Neuronal stem cell (in vitro differentiated cells): ENCODE results near the gene TNIK.

Experiments
- DNase-seq: peaks from one replicate; pipeline ENCODE4 v3.0.0-alpha.2; 2013; ENCODE audit warnings: low spot score
- H2AFZ ChIP-seq: one replicate; pipeline ENCODE4 v1.6.1; 2013; ENCODE audit warnings: mild to moderate bottlenecking, low read length, inconsistent platforms
- H2AK5ac ChIP-seq: 2 replicates; pipeline ENCODE4 v1.6.1; 2013; ENCODE audit warnings: low read depth, mild to moderate bottlenecking, inconsistent platforms, low read length, moderate library complexity, mixed read lengths
- H2BK120ac ChIP-seq: 2 replicates; pipeline ENCODE4 v1.6.1; 2013; ENCODE audit warnings: low read depth, mild to moderate bottlenecking, inconsistent platforms, low read length, moderate library complexity, mixed read lengths
- H2BK12ac ChIP-seq: one replicate; pipeline ENCODE4 v1.6.1; 2013; ENCODE audit warnings: low read length, inconsistent platforms
- H2BK15ac ChIP-seq: 2 replicates; pipeline ENCODE4 v1.6.1; 2013; ENCODE audit warnings: mild to moderate bottlenecking, low read length, inconsistent platforms, mixed read lengths
- H2BK5ac ChIP-seq: one replicate; pipeline ENCODE4 v1.6.1; 2013; ENCODE audit warnings: inconsistent platforms, mild to moderate bottlenecking, low read length, moderate library complexity
- H3K14ac ChIP-seq: one replicate; pipeline ENCODE4 v1.6.1; 2013; ENCODE audit warnings: low read length, inconsistent platforms
- H3K18ac ChIP-seq: 2 replicates; pipeline ENCODE4 v1.6.1; 2013; ENCODE audit warnings: low read length, inconsistent platforms
- H3K23ac ChIP-seq: 2 replicates; pipeline ENCODE4 v1.6.1; 2013; ENCODE audit warnings: low read depth, mild to moderate bottlenecking, mixed read lengths, low read length, inconsistent platforms; ENCODE audit not compliant: poor library complexity
- H3K27ac ChIP-seq: replicated peaks from 3 replicates; pipeline ENCODE4 v1.5.1; 2013; ENCODE audit warnings: low read length, inconsistent platforms
- H3K27me3 ChIP-seq, 3 experiments: 2 replicates each; pipeline ENCODE4 v1.6.1; 2013; ENCODE audit warnings: low read length in 3 of 3, mild to moderate bottlenecking in 2 of 3, inconsistent platforms in 1 of 3, low read depth in 1 of 3, mixed read lengths in 1 of 3, moderate library complexity in 1 of 3; ENCODE audit not compliant: control insufficient read depth in 3 of 3, insufficient read depth in 3 of 3
- H3K36me3 ChIP-seq, 2 donors: replicated peaks in 1 of 2; 2 replicates each; pipeline ENCODE4 v1.6.1; 2013; ENCODE audit warnings: low read length in 2 of 2; ENCODE audit not compliant: control insufficient read depth in 2 of 2, insufficient read depth in 2 of 2
- H3K4ac ChIP-seq: 2 replicates; pipeline ENCODE4 v1.6.1; 2013; ENCODE audit warnings: inconsistent platforms, mild to moderate bottlenecking, low read length, moderate library complexity
- H3K4me1 ChIP-seq, 2 donors: 1 replicate in 1 of 2; 2 replicates in 1 of 2; pipeline ENCODE4 v1.6.1; 2013; ENCODE audit warnings: low read length in 2 of 2, low read depth in 1 of 2; ENCODE audit not compliant: control insufficient read depth in 2 of 2, insufficient read depth in 1 of 2
- H3K4me2 ChIP-seq: one replicate; pipeline ENCODE4 v1.6.1; 2013; ENCODE audit warnings: mild to moderate bottlenecking, low read length, inconsistent platforms; ENCODE audit not compliant: insufficient read depth, poor library complexity, severe bottlenecking
- H3K4me3 ChIP-seq, 2 donors: 2 replicates each; pipeline ENCODE4 v1.5.1; 2013; ENCODE audit warnings: low read length in 2 of 2, mild to moderate bottlenecking in 2 of 2, inconsistent platforms in 1 of 2, moderate library complexity in 1 of 2
- H3K79me1 ChIP-seq: one replicate; pipeline ENCODE4 v1.6.1; 2013; ENCODE audit warnings: low read depth, mild to moderate bottlenecking, inconsistent platforms, low read length, moderate library complexity
- H3K9ac ChIP-seq: one replicate; pipeline ENCODE4 v1.6.1; 2013; ENCODE audit warnings: mild to moderate bottlenecking, low read depth, low read length, inconsistent platforms; ENCODE audit not compliant: poor library complexity
- H3K9me3 ChIP-seq, 2 donors: replicated peaks in 1 of 2; 2 replicates each; pipeline versions ENCODE3 to v1.6.1; 2013; ENCODE audit warnings: low read length in 2 of 2, mild to moderate bottlenecking in 2 of 2, inconsistent platforms in 1 of 2, low read depth in 1 of 2, mixed read lengths in 1 of 2, moderate library complexity in 1 of 2; ENCODE audit not compliant: control insufficient read depth in 2 of 2, insufficient read depth in 1 of 2
- H4K8ac ChIP-seq: one replicate; pipeline ENCODE4 v1.6.1; 2013; ENCODE audit warnings: low read depth, mild to moderate bottlenecking, inconsistent platforms, low read length, moderate library complexity
- H4K91ac ChIP-seq: one replicate; pipeline ENCODE4 v1.6.1; 2013; ENCODE audit warnings: low read length, low read depth, mild to moderate bottlenecking, inconsistent platforms; ENCODE audit not compliant: poor library complexity
- WGBS, 2 donors: extraction: QIAGEN DNeasy Blood & Tissue Kit; methylation state at CpG; one replicate each; pipeline ENCODE4 v1.1.7; 2013; ENCODE audit warnings: missing lambda C conversion rate in 2 of 2, mixed read lengths in 1 of 2; ENCODE audit not compliant: insufficient read length in 2 of 2, insufficient replicate concordance in 1 of 2; ENCODE audit errors: extremely low coverage in 2 of 2; 5-methylcytosine and 5-hydroxymethylcytosine counted together

TNIK gene

DNA sequence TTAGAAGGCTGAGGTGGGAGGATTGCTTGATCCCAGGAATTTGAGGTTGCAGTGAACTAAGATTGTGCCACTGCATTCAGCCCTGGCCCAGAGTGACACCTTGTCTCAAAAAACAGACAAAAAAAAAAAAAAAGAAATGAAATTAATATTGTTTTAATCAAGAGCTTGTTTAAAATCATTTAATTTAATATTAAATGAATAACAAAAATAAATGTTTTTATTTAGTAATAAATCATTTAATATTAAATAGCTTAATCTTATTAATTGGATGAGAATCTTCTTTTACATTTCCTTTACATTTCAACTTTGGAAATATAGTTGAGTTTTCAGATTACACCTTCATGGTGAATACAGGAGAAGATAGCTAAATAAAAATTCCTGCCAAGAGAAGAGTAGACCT, 29.7 kb downstream of the TNIK start:
- no peak for DNase-seq
- H3K79me1 ChIP-seq = no peaks in the 10 kb centered on the region
- no peak overlapping the region for H2AFZ ChIP-seq
- peaks cover 0 to 18% of the 10 kb centered on the region in 2 donors for H3K9me3 ChIP-seq
- peaks cover 14 to 19% of the 10 kb centered on the region in 2 donors for H3K4me1 ChIP-seq
- no peak overlapping the region for H3K18ac ChIP-seq
- no peak overlapping the region for H3K27ac ChIP-seq
- H3K36me3 ChIP-seq = no peaks in the 10 kb centered on the region
- H2BK5ac ChIP-seq = no peak overlapping the region
- H2BK15ac ChIP-seq = no peak overlapping the region
- H3K27me3 ChIP-seq = no peaks in the 10 kb centered on the region
- H2BK120ac ChIP-seq = no peak overlapping the region
- no peak overlapping the region for H2AK5ac ChIP-seq
- H3K4me2 ChIP-seq = no peak overlapping the region
- no peak overlapping the region for H3K14ac ChIP-seq
- no peak overlapping the region for H4K91ac ChIP-seq
- no peak overlapping the region for H3K9ac ChIP-seq
- H3K4ac ChIP-seq = no peak overlapping the region
- no peak overlapping the region for H3K23ac ChIP-seq
- H4K8ac ChIP-seq = no peak overlapping the region
- no peak overlapping the region for H3K4me3 ChIP-seq
- no peak overlapping the region for H2BK12ac ChIP-seq

DNA sequence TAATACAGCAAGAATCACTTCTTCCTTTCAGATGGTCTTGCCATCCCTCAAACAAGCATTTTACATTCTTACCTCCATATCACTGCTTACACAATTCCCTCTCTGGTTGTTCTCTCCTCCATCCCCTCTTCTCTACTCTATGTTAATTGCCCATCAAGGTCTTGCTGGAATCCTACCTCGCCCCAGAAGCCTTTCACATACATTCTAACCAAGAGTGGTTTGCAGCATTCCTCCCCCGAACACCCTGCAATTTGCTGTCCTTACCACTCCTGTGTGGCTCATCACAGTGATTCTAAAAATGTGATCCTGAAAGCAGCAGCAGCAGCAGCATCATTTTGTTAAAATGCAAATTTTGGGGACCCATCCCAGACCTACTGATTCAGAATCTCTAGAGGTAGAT, 30.6 kb downstream of the TNIK start:
- Histone ChIP-seq H2BK5ac (no peak overlapping the region), H3K27me3 (no peaks in the 10 kb centered on the region), H3K18ac (no peak overlapping the region), H3K4me2 (no peak overlapping the region), H3K14ac (no peak overlapping the region), H2BK15ac (no peak overlapping the region), H2AFZ (no peak overlapping the region), H3K4ac (no peak overlapping the region), H2AK5ac (no peak overlapping the region), H3K36me3 (no peaks in the 10 kb centered on the region), H3K9me3 (peaks cover 0 to 11% of the 10 kb centered on the region in 2 donors), H3K4me1 (peaks cover 14 to 19% of the 10 kb centered on the region in 2 donors), H4K91ac (no peak overlapping the region), H2BK12ac (no peak overlapping the region), H3K23ac (no peak overlapping the region), H3K79me1 (no peaks in the 10 kb centered on the region), H2BK120ac (no peak overlapping the region), H3K9ac (no peak overlapping the region), H4K8ac (no peak overlapping the region), H3K4me3 (no peak overlapping the region), H3K27ac (no peak overlapping the region)
- no CpG with 5 or more reads among the region's 2 CpGs for WGBS, 2 donors
- no peak for DNase-seq

DNA sequence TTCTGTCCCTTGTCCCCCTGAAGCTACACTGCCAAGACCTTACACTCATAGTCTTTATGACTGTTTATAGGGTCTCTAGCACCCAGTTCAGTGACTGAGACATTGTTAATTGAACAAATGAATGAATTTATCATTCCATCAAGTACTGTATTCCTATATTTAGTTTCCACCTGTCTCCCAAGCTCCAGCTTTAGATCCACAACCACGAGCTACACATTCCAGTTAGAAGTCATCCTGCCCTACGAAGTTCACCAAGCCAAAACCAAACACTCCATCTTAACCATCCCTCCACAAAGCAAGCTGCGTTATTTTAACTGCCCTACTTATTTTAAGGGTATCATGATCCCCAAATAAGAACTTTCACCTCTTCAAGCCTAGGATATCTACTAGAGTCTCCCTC, 31.3 kb downstream of the TNIK start:
- no peak overlapping the region for H2AFZ ChIP-seq
- H3K27ac ChIP-seq = peak overlapping the region; percentile 5
- no peak overlapping the region for H2BK120ac ChIP-seq
- H3K4me1 ChIP-seq = peaks cover 14 to 19% of the 10 kb centered on the region in 2 donors
- H2BK15ac ChIP-seq = no peak overlapping the region
- H3K79me1 ChIP-seq = no peaks in the 10 kb centered on the region
- no peaks in the 10 kb centered on the region for H3K36me3 ChIP-seq
- H2BK5ac ChIP-seq = no peak overlapping the region
- no peaks in the 10 kb centered on the region for H3K27me3 ChIP-seq
- no peak overlapping the region for H3K18ac ChIP-seq
- H3K14ac ChIP-seq = no peak overlapping the region
- DNase-seq = no peak
- no peak overlapping the region for H2BK12ac ChIP-seq
- no CpG with 5 or more reads among the region's 3 CpGs for WGBS, 2 donors
- H3K4ac ChIP-seq = no peak overlapping the region
- no peak overlapping the region for H3K23ac ChIP-seq
- H3K9ac ChIP-seq = no peak overlapping the region
- no peak overlapping the region for H4K8ac ChIP-seq
- H2AK5ac ChIP-seq = no peak overlapping the region
- H3K9me3 ChIP-seq = peaks cover 0 to 3% of the 10 kb centered on the region in 2 donors
- no peak overlapping the region for H3K4me3 ChIP-seq
- no peak overlapping the region for H4K91ac ChIP-seq
- no peak overlapping the region for H3K4me2 ChIP-seq

- H2AK5ac ChIP-seq = no peak overlapping the region
- no peak overlapping the region for H4K8ac ChIP-seq
- no peak overlapping the region for H3K18ac ChIP-seq
- H2BK120ac ChIP-seq = no peak overlapping the region
- H3K4ac ChIP-seq = no peak overlapping the region
- peak overlapping the region; percentile 5 for H3K27ac ChIP-seq
- no CpG with 5 or more reads among the region's 4 CpGs for WGBS, 2 donors
- no peaks in the 10 kb centered on the region for H3K79me1 ChIP-seq
- no peak overlapping the region for H4K91ac ChIP-seq
- H3K9ac ChIP-seq = no peak overlapping the region
- H2BK15ac ChIP-seq = no peak overlapping the region
- H3K27me3 ChIP-seq = no peaks in the 10 kb centered on the region
- H3K4me3 ChIP-seq = no peak overlapping the region
- no peak overlapping the region for H2AFZ ChIP-seq
- no peak overlapping the region for H3K14ac ChIP-seq
- no peak overlapping the region for H3K23ac ChIP-seq
- H3K4me2 ChIP-seq = no peak overlapping the region
- H3K4me1 ChIP-seq = peaks cover 14 to 19% of the 10 kb centered on the region in 2 donors
- H3K36me3 ChIP-seq = no peaks in the 10 kb centered on the region
- peaks cover 0 to 3% of the 10 kb centered on the region in 2 donors for H3K9me3 ChIP-seq
- H2BK12ac ChIP-seq = no peak overlapping the region
- no peak for DNase-seq
- no peak overlapping the region for H2BK5ac ChIP-seq
Measured at GRCh38 chr3:171428321-171428787, 31.9 kb downstream of the TNIK start.
